Gastroesophageal sphincter (tissue), 3 donors: ENCODE results near the gene BAZ1A.

Experiments
- EP300 ChIP-seq: sonication (generic); formaldehyde crosslinking; IDR thresholded peaks from one replicate; pipeline ENCODE4 v1.6.1; 2017; ENCODE audit warnings: antibody characterized with exemption, mild to moderate bottlenecking
- POLR2A ChIP-seq, 2 donors: fragments of 450-650 bp; IDR thresholded peaks; one replicate each; pipeline ENCODE4 v1.6.1; 2017; ENCODE audit warnings: antibody characterized with exemption in 2 of 2, mild to moderate bottlenecking in 2 of 2, moderate library complexity in 1 of 2
- POLR2AphosphoS5 ChIP-seq: sonication (generic); formaldehyde crosslinking; IDR thresholded peaks from one replicate; pipeline ENCODE4 v1.6.1; 2017; ENCODE audit warnings: antibody characterized with exemption
- TF ChIP-seq, protein P1 (sequence below), 4 experiments: fragments of 200-600 bp in 2 of 4; fragments of 450-650 bp in 2 of 4; sonication (generic) in 1 of 4; IDR thresholded peaks; one replicate each; pipeline ENCODE4 v1.5.1; 2017 to 2019; ENCODE audit warnings: antibody characterized with exemption in 4 of 4, mild to moderate bottlenecking in 2 of 4, moderate library complexity in 2 of 4

DNA sequence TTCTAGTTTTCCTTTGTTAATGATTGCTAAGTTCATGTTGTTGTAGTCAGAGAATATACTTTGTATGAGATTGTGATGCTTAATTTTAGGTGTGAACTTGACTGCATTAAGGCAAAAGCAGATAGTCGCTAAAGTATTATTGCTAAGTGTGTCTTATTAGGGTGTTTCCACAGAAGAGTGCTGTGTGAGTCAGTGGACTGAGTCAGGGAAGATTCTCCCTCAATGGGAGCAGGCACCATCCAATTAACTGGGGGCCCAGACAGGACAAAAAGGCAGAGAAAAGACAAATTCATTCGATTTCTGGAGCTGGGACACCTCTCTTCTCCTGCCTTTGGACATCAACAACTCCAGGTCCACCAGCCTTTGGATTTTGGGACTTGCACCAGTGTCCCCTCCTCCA lies 48.5 kb downstream of the BAZ1A start:
- TF ChIP-seq, protein P1, sequence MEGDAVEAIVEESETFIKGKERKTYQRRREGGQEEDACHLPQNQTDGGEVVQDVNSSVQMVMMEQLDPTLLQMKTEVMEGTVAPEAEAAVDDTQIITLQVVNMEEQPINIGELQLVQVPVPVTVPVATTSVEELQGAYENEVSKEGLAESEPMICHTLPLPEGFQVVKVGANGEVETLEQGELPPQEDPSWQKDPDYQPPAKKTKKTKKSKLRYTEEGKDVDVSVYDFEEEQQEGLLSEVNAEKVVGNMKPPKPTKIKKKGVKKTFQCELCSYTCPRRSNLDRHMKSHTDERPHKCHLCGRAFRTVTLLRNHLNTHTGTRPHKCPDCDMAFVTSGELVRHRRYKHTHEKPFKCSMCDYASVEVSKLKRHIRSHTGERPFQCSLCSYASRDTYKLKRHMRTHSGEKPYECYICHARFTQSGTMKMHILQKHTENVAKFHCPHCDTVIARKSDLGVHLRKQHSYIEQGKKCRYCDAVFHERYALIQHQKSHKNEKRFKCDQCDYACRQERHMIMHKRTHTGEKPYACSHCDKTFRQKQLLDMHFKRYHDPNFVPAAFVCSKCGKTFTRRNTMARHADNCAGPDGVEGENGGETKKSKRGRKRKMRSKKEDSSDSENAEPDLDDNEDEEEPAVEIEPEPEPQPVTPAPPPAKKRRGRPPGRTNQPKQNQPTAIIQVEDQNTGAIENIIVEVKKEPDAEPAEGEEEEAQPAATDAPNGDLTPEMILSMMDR (IDR thresholded peaks at IDR 0.05), result no peak
- no peak for TF ChIP-seq POLR2A (IDR thresholded peaks at IDR 0.05)
- no peak for TF ChIP-seq POLR2AphosphoS5
- no peak for TF ChIP-seq EP300
